WERI-Rb-1 (cell line): ENCODE measurements around the gene MAGI2.

Experiments used
- DNase-seq: peaks from one replicate; pipeline ENCODE4 v3.0.0-alpha.2; 2020
- H3K27ac ChIP-seq: fragments of 250-450 bp; sonication (Bioruptor Pico); 2 replicates; pipeline ENCODE4 v1.5.1; 2020; ENCODE audit warnings: mild to moderate bottlenecking, moderate library complexity
- H3K27me3 ChIP-seq: fragments of 250-450 bp; sonication (Bioruptor Pico); 2 replicates; pipeline ENCODE4 v1.5.1; 2021; ENCODE audit warnings: mild to moderate bottlenecking, low read depth, moderate library complexity; ENCODE audit not compliant: insufficient read depth, severe bottlenecking
- H3K36me3 ChIP-seq: fragments of 250-450 bp; sonication (Bioruptor Pico); 2 replicates; pipeline ENCODE4 v1.5.1; 2020; ENCODE audit warnings: mild to moderate bottlenecking, moderate library complexity
- H3K4me3 ChIP-seq: 2 replicates; pipeline ENCODE4 v1.5.1; 2011; ENCODE audit warnings: low read depth, mild to moderate bottlenecking, control low read depth, low read length
- H3K9me3 ChIP-seq: fragments of 250-450 bp; sonication (Bioruptor Pico); 2 replicates; pipeline ENCODE4 v1.5.1; 2021; ENCODE audit warnings: mild to moderate bottlenecking, moderate library complexity; ENCODE audit not compliant: severe bottlenecking
- CTCF ChIP-seq: IDR thresholded peaks from 2 replicates; pipeline ENCODE4 v1.5.1; 2011; ENCODE audit warnings: low read depth, mild to moderate bottlenecking, control low read depth, inconsistent platforms, low read length

The MAGI2 gene

GRCh38 chr7:78037603-78038002, 1415.9 kb downstream of the MAGI2 start:
- no peaks in the 10 kb centered on the region for H3K36me3 ChIP-seq
- no peak for TF ChIP-seq CTCF
- H3K27ac ChIP-seq = no peak overlapping the region
- no peak overlapping the region for H3K4me3 ChIP-seq
- DNase-seq = no peak
- H3K9me3 ChIP-seq = no peaks in the 10 kb centered on the region
- H3K27me3 ChIP-seq = no peaks in the 10 kb centered on the region

GRCh38 chr7:78033410-78033809, 1420.1 kb downstream of the MAGI2 start:
- Histone ChIP-seq H3K4me3 (no peak overlapping the region), H3K27ac (no peak overlapping the region), H3K27me3 (no peaks in the 10 kb centered on the region), H3K9me3 (no peaks in the 10 kb centered on the region), H3K36me3 (no peaks in the 10 kb centered on the region)
- no peak for TF ChIP-seq CTCF
- no peak for DNase-seq

GRCh38 chr7:78026492-78026891, 1427.0 kb downstream of the MAGI2 start:
- H3K36me3 ChIP-seq = no peaks in the 10 kb centered on the region
- H3K27ac ChIP-seq = no peak overlapping the region
- no peak overlapping the region for H3K4me3 ChIP-seq
- TF ChIP-seq CTCF = no peak
- H3K27me3 ChIP-seq = no peaks in the 10 kb centered on the region
- DNase-seq = no peak
- H3K9me3 ChIP-seq = no peaks in the 10 kb centered on the region

- no peak for DNase-seq
- no peak for TF ChIP-seq CTCF
- Histone ChIP-seq H3K9me3 (no peaks in the 10 kb centered on the region), H3K27me3 (no peaks in the 10 kb centered on the region), H3K36me3 (no peaks in the 10 kb centered on the region), H3K27ac (no peak overlapping the region), H3K4me3 (no peak overlapping the region)
Measured at GRCh38 chr7:78024591-78024990, 1428.9 kb downstream of the MAGI2 start.

GRCh38 chr7:78023191-78023590, 1430.3 kb downstream of the MAGI2 start:
- Histone ChIP-seq H3K4me3 (no peak overlapping the region), H3K27ac (no peak overlapping the region), H3K9me3 (no peaks in the 10 kb centered on the region), H3K36me3 (no peaks in the 10 kb centered on the region), H3K27me3 (no peaks in the 10 kb centered on the region)
- TF ChIP-seq CTCF = no peak
- no peak for DNase-seq

- Histone ChIP-seq H3K27me3 (no peaks in the 10 kb centered on the region), H3K9me3 (no peaks in the 10 kb centered on the region), H3K27ac (no peak overlapping the region), H3K4me3 (no peak overlapping the region), H3K36me3 (no peaks in the 10 kb centered on the region)
- DNase-seq = no peak
- TF ChIP-seq CTCF = no peak
Measured at GRCh38 chr7:78022165-78022564, 1431.3 kb downstream of the MAGI2 start.
